DMS153 treated with DMSO at 0.1 percent for 48 hours (cell line): ENCODE results near the gene LRRC8C.
"Not testable (repeated sequence)": the region's sequence is repeated elsewhere in the genome, so short reads cannot be mapped to it uniquely, and the experiment has no call there.

Experiments used
- DNase-seq: peaks from one replicate; lab custom pipeline; 2025; ENCODE audit not compliant: unreplicated experiment; lab: John Stamatoyannopoulos, UW

The LRRC8C gene

DNA sequence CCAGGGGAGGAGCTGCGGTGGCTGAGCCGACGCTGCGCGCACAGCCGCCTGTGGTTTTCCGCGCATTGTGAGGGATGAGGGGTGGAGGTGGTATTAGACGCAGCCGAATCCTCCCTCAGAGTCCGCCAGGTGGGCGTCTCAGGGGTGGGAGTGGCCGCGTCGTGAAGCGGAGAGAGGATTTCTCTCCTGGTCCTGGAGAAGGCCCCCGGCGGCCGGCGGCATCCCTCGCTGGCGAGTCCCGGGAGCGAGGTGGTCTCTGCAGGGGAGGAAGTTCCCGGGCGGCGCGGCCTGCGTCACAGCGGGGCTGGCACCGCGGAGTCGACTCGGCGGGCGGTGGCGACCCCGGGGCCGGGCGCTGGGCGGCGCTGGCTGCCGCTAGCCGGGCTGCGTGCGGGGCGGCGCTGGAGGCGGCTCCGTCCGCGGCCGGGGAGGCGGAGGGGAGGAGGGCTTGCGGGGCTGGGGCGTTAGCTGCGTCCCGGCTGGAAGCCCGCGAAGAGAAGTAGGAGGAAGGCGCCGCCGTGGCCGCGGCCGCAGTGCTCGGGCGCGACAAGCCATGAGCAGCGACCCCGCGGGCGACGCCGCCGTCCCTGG is at the start of gene LRRC8C:
LRRC8C (plus strand) TSS at position 464 of the 591 bp plus-strand sequence. CDS start 53,354 bp downstream, outside the sequence.
- peak; percentile 53 for DNase-seq

DNA sequence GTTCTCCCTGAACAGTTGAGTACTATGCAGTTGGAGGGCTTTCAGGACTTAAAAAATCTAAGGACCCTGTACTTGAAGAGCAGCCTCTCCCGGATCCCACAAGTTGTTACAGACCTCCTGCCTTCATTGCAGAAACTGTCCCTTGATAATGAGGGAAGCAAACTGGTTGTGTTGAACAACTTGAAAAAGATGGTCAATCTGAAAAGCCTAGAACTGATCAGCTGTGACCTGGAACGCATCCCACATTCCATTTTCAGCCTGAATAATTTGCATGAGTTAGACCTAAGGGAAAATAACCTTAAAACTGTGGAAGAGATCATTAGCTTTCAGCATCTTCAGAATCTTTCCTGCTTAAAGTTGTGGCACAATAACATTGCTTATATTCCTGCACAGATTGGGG is 48.7 kb upstream of the LRRC8C start:
- no peak for DNase-seq

DNA sequence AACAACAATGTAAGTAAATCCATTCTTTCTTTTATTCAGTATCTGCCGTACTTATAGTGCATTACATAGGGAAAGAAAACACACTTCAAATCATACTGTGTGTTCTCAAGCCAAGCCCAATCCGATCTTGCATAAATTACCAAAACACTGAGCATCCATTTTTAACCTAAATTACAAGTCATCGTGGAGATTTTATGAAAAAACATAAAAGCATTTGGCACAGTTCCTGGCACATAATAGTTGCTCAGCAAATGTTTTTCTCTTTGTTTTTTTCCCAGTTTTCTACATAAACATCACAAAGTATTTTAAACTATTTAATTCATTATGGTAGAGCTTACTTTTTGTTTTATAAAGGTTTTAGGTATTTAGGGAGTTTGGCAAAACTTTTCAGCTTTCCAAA is 48.1 kb upstream of the LRRC8C start:
- no peak for DNase-seq

DNA sequence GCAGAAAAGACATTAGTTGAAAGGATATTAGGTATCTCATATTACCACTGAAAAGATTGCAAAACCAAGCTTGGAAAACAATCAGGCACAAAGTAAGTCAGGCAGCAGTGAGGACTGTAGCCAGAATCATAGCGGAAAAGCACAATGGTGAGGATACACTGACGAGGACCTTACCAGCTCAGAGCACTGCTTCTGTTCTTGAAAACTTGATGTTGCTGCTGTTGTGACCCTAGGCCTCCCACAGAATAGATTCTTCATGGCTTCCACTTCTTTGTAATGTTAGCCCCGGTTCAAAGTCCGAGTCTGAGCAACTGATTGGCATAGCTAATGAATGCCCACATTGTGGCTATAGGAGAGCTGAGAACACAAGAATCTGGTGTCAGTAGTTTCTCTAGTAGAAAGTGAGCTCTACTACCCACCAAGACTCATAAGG is 45.2 kb upstream of the LRRC8C start:
- no peak for DNase-seq

DNA sequence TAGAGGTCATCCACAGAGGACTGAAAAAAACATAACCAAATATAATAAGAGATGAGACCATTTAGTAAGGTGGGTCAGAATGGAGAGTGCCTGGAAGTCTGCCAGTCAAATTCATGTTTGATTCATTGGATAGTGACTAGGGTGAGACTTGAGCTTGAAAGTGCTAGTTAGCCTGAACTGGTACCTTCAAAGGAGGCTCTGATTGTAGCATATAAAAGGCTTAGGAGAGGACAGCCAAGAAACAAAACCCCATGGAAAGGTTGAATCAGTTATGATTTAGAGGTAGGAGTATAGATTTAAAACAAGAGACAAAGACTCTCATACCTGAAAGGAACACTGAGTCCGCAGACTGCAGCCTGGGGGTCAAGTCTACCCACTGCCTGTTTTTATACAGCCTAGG is 44.4 kb upstream of the LRRC8C start:
- no peak for DNase-seq

DNA sequence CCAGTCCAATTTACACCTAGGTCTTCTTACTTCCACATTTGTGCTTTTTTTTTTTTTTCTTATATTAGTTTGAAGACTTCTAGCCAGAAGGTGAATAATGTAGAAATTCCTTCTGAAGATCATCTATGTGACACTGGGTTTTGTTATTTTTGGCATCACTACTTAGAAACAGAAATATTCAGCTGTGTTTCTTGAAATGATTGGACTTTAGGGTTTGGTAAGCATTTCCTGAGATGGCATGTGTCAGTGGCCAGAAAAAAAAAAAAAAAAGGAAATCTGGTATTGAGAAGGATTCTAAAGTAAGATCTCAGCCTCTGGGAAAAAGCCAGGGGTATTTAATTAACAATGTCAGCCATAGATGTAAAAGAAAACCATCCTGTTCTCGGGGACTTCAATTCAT is 43.4 kb upstream of the LRRC8C start:
- no peak for DNase-seq

DNA sequence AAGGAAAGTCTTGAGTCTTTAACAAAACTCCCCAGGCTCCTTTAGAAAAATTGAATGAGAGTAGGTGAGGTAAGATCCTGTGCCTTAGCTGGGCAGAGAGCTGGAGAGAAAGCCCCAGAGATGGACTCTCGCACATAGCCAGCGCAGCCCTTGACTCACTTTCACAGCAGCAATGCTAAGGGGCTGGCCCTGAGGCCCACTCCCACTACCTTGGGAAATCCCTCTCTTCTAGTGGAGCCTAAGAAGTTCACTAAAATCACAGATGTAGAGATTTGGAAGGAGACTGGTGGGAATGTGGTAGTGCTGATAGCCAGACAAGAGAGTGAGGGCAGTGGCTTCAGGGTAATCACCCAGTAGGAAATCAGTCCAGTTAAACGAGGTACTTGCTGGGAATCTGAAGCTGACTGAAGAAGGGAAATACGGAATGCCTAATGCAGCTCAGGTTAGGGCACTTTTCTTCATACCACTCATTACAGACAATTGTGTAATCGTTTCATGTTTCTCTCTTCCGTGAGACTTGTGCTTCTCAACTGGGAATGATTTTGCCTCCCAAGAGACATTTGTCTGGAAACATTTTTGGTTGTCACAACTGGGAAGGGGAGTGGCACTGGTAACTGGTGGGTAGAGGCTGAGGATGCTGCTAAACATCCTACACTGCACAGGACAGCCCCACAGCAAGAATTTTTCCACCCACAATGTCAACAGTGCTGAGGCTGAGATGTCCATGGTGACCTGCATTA is 42.4 kb upstream of the LRRC8C start:
- DNase-seq = no peak

DNA sequence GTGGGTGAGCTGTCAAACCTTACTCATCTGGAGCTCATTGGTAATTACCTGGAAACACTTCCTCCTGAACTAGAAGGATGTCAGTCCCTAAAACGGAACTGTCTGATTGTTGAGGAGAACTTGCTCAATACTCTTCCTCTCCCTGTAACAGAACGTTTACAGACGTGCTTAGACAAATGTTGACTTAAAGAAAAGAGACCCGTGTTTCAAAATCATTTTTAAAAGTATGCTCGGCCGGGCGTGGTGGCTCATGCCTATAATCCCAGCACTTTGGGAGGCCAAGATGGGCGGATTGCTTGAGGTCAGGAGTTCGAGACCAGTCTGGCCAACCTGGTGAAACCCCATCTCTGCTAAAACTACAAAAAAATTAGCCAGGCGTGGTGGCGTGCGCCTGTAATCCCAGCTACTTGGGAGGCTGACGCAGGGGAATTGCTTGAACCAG is 40.0 kb upstream of the LRRC8C start:
- not testable (repeated sequence) for DNase-seq

DNA sequence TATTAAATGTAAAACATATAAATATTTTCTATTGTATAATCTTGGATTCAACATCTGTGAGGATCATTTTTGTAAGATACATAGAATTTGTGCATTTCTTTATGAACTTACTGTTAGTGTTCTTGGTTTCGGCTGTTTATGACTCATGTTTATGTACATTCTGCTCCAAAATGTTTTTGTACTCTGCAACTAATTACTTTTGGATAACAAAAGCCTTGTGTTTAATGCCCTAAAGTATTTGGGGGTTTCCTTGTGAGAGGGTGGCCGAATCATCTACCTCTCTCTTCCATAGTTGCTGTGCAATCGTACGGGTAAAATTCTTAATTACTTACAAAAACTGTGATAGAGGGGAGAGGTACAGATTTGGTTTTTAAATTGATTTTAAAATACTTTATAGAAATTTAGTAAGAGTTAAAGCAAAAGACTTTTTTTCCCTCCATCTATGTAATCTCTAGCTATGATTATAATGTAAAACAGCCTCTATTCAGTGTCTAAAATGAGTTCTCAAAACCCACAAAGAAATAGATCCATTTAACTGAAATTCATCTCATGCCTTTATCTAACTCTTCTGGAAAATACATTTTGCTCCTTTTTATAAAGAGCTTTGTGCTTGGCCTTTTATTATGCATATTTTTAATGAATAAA is 38.7 kb upstream of the LRRC8C start:
- no peak for DNase-seq

DNA sequence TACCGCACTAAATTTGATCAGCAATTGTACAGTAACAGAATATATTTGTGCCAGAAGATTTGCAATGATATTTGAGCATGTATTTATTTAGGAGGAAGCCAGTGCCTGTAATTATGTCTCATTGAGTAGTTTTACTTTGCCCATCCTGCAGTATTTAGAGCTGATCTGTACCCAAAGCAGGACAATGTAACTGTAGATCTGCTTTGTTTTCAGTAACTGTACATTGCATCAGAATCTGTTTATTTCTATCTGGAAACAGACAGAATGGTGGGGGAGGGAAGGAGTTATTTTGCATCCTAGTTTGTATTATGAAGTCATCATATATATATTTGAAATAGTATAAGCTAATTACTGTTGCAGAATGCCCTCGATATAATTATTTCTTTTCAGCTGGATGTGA is 36.2 kb upstream of the LRRC8C start:
- DNase-seq = no peak

DNA sequence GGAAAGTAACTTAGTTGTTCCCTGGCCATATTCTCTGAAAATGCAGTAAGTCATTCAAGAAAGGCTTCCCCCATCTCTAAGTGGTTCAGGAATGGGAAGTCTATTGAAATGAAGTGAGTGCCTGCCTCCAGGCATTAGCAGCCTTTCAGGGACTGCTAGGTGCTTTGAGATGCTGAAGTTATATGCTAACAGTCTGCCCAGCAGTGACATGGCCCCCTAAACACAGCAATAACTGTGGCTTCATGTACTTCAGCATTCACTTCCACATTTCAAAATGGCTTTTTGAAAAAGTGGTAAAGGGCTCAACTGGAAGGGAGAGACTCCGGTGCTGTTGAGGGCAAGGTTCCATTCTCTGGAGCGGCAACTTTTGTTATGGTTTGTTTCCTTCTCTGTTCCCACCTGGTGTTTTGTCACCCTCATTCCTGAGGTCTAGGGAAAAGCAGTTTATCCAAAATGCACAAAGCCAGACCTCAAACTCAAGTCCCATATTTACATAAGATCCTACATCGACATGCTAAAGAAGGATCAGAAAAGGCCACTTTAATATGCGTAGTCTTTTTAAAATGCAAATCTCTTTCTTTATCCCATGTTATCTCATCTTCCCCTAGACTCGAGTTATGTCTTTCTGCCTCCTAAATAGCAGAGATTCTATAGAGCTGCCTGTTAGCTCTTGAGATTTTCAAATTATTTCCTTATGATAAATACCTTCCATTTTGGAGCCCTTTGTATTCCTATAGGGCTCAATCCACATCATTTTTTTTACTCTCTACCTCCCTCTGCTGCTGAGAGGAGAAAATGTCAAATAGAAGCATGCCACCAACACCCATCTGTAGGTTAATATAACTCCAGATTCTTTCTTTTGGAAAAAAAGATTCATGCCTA is 34.2 kb upstream of the LRRC8C start:
- peak; percentile 51 for DNase-seq

DNA sequence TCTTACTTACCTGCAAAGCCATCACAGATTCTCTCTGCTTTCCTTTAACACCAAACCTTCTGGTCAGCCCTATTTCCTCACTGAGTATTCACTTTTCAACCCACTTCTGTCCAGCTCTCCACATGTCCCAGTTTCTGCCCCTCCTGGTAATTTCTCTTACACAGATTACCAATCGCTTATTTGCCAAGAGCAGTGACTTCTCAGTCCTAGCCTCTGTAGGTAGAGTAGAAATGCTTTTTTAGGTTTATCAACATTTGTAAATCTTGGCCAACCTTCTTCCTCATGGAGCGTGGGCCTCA is 33.6 kb upstream of the LRRC8C start:
- no peak for DNase-seq

DNA sequence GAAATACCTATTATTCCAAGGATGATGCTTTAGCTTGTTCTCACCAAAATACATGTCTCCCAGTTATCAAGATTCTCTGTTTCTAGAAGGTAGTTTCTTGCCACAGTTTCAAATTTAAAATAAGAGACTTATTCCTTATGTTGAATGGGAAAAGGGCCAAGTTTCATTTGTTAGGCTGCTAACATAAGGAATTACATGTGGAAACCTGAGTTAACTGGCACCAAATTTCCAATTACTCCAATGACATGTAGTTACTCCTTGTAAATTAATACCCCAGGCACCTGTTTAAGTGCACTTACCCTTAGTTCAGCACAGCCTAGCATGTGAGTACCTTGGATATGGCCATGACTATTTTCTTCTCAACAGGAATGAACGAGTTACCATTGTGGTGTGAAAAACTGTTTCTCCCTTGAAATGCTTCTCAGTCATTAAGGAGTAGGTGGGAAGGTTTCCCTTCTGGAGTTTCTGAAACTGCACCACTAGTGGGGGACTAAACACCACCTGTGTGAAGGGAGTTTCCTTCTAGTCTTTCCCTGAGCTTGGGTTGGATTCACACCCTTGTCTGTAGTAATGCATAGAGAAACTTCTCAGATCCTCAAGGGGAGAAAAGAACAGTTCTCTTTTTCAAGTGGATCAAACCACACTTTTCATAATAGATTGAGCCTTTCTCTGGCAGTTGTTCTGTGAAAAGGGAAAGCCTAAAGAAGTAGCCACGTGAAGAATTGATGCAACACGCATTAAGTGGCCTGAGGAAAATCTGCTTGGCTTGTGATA is 32.3 kb upstream of the LRRC8C start:
- DNase-seq = no peak

DNA sequence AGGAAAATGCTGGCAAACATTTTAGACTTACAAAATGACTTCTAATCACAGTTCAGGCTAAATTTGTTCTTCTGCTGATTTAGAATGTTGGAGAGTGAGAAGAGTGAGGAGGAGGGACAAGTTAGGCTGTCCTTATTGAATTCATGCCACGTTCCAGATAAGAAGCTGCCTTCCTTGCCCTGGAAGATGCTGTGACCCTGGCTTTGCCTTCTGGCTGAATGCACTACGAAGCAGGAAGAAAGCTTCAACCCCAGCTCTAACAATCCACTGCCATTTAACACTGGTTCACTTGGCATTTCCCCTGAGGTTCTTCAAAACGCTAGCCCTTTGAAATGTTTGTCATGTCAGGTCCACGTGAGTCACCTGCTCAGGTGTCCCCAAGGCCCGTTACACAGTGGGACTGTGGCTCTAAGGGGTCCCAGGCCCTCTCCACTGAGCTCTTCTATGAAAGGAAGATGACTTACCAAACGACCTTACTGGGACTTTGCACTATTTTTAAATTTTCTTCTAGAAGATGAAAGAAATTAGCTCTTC is 30.0 kb upstream of the LRRC8C start:
- no peak for DNase-seq

DNA sequence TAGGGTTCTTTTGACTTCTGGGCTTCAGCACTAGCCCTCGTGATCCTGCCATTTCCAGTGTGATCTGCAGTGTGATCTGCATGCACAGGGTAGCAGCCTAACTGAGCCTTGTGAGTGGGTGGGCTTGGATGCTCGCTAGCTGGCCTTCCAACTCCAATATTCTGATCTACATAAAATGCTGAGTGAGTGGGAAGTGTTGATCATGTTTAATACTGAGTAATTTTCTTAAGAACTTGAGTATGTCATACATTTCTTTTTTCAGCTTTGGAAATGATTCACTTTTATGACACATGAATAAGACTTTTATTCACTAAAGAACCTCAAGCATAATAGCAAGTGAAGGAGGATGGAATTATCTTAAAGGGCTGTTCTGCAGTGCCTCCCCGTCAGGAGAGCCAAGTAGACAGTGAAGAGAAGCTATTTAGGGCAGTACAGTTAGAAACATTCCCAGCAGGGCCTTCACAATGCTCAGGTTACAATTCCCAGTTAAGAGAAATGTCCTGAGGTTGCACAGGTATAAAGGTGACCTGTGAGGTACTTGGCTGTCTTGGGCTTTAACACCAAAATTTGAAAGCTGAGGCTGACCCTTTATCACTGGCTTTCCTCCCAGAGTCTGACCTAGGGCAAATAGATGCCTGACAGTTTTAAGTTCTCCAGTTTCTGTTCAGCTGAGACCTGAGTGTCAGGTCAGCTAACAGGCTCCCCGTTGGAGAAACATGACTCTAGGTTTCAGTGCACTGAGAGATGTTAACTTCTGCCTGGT is 29.1 kb upstream of the LRRC8C start:
- DNase-seq = no peak

DNA sequence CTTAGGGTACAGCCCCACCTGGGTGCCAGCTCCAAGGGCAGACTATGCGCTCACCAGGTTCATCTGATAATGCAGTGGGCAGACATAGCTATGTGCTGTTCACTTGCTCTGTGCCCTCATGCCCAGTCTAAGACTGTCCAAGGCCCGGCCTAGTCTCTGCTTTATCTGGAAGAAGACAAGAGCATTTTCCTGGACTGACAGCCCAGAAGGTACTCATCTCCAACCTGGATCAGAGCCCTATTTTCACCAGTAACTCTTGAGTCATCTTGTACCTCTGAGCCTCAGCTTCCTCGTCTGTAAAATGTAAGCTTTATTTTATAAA is 28.5 kb upstream of the LRRC8C start:
- DNase-seq = no peak

DNA sequence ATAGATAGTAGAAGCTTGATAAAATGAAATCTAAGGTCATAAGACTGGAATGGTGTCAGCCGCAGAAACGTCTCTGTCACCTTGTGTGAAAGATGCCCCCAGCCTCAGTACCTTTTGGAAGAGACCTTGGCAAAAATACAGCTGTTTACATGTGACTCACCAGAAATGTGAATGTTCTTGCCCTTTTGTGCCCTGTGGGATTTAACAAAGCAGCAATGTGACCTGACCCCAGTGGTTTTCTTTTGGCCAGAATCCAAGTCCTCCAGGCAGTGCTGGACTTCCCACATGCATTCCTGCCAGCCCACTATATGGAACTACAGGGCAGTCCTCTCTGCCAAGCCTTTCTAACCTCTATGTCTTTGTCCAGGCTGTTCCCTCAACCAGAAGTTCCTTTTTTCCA is 27.2 kb upstream of the LRRC8C start:
- no peak for DNase-seq

DNA sequence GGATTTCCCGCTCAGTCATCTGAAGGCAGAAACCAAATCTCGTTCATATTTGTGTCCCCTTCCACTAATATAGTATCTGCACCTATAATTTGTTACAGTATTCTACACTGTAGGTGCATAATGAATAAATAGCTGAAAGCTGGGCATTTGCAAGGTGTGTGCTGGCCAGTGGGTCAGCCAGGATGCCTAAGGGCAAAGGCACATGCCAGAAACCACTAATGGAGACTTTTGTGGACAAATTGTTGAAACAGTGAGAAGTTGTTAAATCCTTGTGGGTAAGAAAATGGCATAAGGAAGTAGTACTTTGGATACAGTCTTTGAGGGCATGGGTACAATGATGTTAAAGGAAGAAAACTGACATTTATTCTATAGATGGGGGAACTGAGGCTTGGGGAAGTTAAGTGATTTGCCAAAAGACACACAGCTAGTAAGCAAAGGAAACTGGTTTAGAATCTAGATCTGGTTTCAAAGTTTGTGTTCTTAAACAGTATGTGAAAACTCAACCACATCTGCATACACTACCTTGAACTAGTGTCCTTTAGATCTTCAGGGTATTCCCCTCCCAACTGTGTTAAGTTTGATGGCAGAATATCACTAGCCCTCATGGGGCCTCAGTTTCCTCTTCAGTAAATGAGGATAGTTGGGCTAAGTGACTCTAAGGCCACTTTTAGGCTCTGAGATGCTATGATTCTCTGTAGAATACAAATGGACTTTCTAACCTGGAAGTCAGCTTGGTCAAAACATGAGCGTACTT is 26.5 kb upstream of the LRRC8C start:
- DNase-seq = no peak

DNA sequence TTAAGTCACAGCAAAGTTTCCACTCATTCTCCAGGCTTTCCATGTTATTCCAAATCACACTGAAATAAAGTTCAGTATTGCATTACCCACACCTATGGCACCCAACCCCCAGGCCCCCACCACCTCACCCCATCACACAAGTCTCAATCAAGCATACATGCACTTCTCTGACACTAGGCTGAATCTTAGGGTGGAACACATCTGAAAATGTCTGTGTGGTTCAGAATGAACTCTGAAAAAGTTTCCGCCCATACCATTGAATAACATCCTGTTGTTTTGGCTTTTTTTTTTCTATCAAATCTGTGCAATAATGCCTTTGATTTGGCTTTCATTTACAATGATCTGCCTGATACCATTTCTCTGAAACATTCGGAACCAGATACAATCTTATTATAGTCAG is 25.8 kb upstream of the LRRC8C start:
- DNase-seq = no peak
